ENCODE measurements around the gene ACOX2. TPM values are rescaled to one million over a fixed set of nuclear protein-coding genes. Genes with fewer than 3 reads are reported as not detected.
A peak's percentile ranks its signal among the peaks of the same experiment; 100 is the strongest.

Gene ACOX2
- total RNA-seq, 1 experiment from 2014 or later, result 0.85 TPM

- WGBS (ENCODE audit: extremely low coverage, insufficient read length, low lambda C conversion rate), result no CpG with 5 or more reads among the region's 10 CpGs
- no peak for DNase-seq
- Histone ChIP-seq H2BK120ac (ENCODE audit: low read depth, low read length, poor library complexity, severe bottlenecking) (no peak overlapping the region), H4K8ac (replicated peaks; ENCODE audit: insufficient read length, low read depth, low read length) (no peak overlapping the region), H4K5ac (ENCODE audit: insufficient read length, low read depth, low read length) (no peak overlapping the region), H2BK15ac (ENCODE audit: low read depth, low read length) (no peak overlapping the region), H4K20me1 (ENCODE audit: control insufficient read depth, insufficient read depth, insufficient read length) (no peaks in the 10 kb centered on the region), H3K18ac (ENCODE audit: insufficient read length, low read depth, low read length) (no peak overlapping the region), H3K56ac (ENCODE audit: insufficient read length, low read depth, low read length) (no peak overlapping the region), H3K23me2 (ENCODE audit: insufficient read length, low read depth, low read length, poor library complexity, severe bottlenecking) (no peaks in the 10 kb centered on the region), H3K9me3 (ENCODE audit: control insufficient read depth, low read depth, low read length) (no peaks in the 10 kb centered on the region), H2AFZ (ENCODE audit: low read length) (no peak overlapping the region), H3K14ac (ENCODE audit: insufficient read depth, low read length) (no peak overlapping the region; the same call in 1 of the 2 replicates), H2BK20ac (ENCODE audit: low read depth, low read length, poor library complexity, severe bottlenecking) (no peak overlapping the region), H3K4ac (ENCODE audit: low read depth, low read length) (no peak overlapping the region), H2BK5ac (ENCODE audit: insufficient read length, low read length) (no peak overlapping the region), H3T11ph (ENCODE audit: low read length) (no peak overlapping the region), H3K9ac (ENCODE audit: extremely low read depth, insufficient read length, low read length) (no peak overlapping the region), H3K27ac (ENCODE audit: insufficient read length, low read depth, low read length) (no peak overlapping the region), H3K79me1 (ENCODE audit: insufficient read depth, low read depth, low read length, poor library complexity, severe bottlenecking) (no peaks in the 10 kb centered on the region), H3K27me3 (ENCODE audit: insufficient read depth, low read length) (no peaks in the 10 kb centered on the region), H3K79me2 (ENCODE audit: insufficient read depth, low read length) (no peaks in the 10 kb centered on the region), H2AK5ac (ENCODE audit: insufficient read length, low read length) (no peak overlapping the region), H3K4me1 (ENCODE audit: insufficient read depth, low read length) (no peaks in the 10 kb centered on the region; the same call in 1 of the 2 replicates), H3K4me2 (ENCODE audit: insufficient read depth, insufficient read length, low read length) (no peak overlapping the region), H3K23ac (ENCODE audit: insufficient read length, low read depth, low read length) (no peak overlapping the region), H4K91ac (ENCODE audit: insufficient read length, low read depth, low read length) (no peak overlapping the region), H2BK12ac (ENCODE audit: insufficient read length, low read depth, low read length) (no peak overlapping the region)
- H3K27ac Mint-ChIP-seq, result peak overlapping the region in 2 of 3 experiments; percentile 79 to 82; a peak in 3 of 7 replicates
- peaks cover 2% of the 10 kb centered on the region for H3K27me3 Mint-ChIP-seq (ENCODE audit: low read depth)
- peaks cover 2 to 3% of the 10 kb centered on the region in 2 experiments; a peak in 2 of 5 replicates for H3K9me3 Mint-ChIP-seq
- H3K4me1 Mint-ChIP-seq, result peaks cover 57 to 65% of the 10 kb centered on the region in 2 experiments
- no peak overlapping the region for H3K4me3 Mint-ChIP-seq
- H3K36me3 Mint-ChIP-seq (ENCODE audit: insufficient read depth in 1 of 3, low read depth in 3 of 3), result peaks cover 0 to 4% (median 0%) of the 10 kb centered on the region in 3 experiments; a peak in 2 of 7 replicates
- TF ChIP-seq CTCF (conservative IDR thresholded peaks at IDR 0.05), result no peak
Observed at GRCh38 chr3:58521917-58522631, 14.9 kb downstream of the ACOX2 start.
